Caco-2 (cell line): ENCODE data around the gene LRPPRC. TPM values are rescaled to one million over a fixed set of nuclear protein-coding genes. Genes with fewer than 3 reads are reported as not detected.

Experiments
- BruUV-seq: library from RNA; stranded (reverse); fragments of 400-500 nt; replicated peaks from 2 replicates; lab custom pipeline; 2021; lab: Mats Ljungman, UMichigan
- CTCF ChIA-PET: fragments of 300-600 bp; sonication (Branson Sonifier 250); formaldehyde crosslinking; loops from one replicate; lab custom pipeline; 2022; ENCODE audit warnings: antibody characterized with exemption; lab: Charles Lee
- POLR2A ChIA-PET: fragments of 300-600 bp; sonication (Branson Sonifier 250); formaldehyde crosslinking; loops from one replicate; lab custom pipeline; 2022; ENCODE audit warnings: antibody characterized with exemption; lab: Charles Lee
- DNase-seq, 2 experiments: peaks; one replicate each; pipeline versions ENCODE4 v3.0.0 to v3.0.0-alpha.2; 2020 to 2022
- H3K27me3 ChIP-seq: replicated peaks from 2 replicates; pipeline ENCODE4 v1.6.0; 2011; ENCODE audit warnings: low read length; ENCODE audit not compliant: control insufficient read depth, insufficient read depth
- H3K36me3 ChIP-seq: 2 replicates; pipeline ENCODE4 v1.5.1; 2011; ENCODE audit warnings: low read length; ENCODE audit not compliant: control insufficient read depth, insufficient read depth
- H3K4me1 ChIP-seq: fragments of 250-450 bp; sonication (Bioruptor Pico); 2 replicates; pipeline ENCODE4 v1.5.1; 2020; ENCODE audit warnings: mild to moderate bottlenecking
- H3K4me3 ChIP-seq: 2 replicates; pipeline ENCODE4 v1.5.1; 2011; ENCODE audit warnings: low read depth, mild to moderate bottlenecking, control low read depth, low read length
- H3K9me3 ChIP-seq: fragments of 250-450 bp; sonication (Bioruptor Pico); 2 replicates; pipeline ENCODE4 v1.5.1; 2020; ENCODE audit warnings: mild to moderate bottlenecking, moderate library complexity
- H3K27ac Mint-ChIP-seq: one replicate; pipeline ENCODE4 v1.8.0; 2022; ENCODE audit warnings: mixed read lengths; ENCODE audit not compliant: unreplicated experiment
- H3K27me3 Mint-ChIP-seq: one replicate; pipeline ENCODE4 v1.8.0; 2022; ENCODE audit warnings: mixed read lengths; ENCODE audit not compliant: insufficient read depth, unreplicated experiment
- H3K36me3 Mint-ChIP-seq: one replicate; pipeline ENCODE4 v1.8.0; 2022; ENCODE audit warnings: mild to moderate bottlenecking, mixed read lengths; ENCODE audit not compliant: insufficient read depth, unreplicated experiment
- H3K4me1 Mint-ChIP-seq: one replicate; pipeline ENCODE4 v1.8.0; 2022; ENCODE audit warnings: low read depth, mixed read lengths; ENCODE audit not compliant: unreplicated experiment
- H3K4me3 Mint-ChIP-seq: one replicate; pipeline ENCODE4 v1.8.0; 2022; ENCODE audit warnings: mild to moderate bottlenecking, moderate library complexity, mixed read lengths; ENCODE audit not compliant: unreplicated experiment
- H3K9me3 Mint-ChIP-seq: one replicate; pipeline ENCODE4 v1.8.0; 2022; ENCODE audit warnings: mixed read lengths; ENCODE audit not compliant: unreplicated experiment
- intact Hi-C: fragments of 100-400 bp; cut with micrococcal nuclease; formaldehyde crosslinking; loops from one replicate; pipeline ENCODE4 v1.10.0; 2022; ENCODE audit not compliant: unreplicated experiment
- total RNA-seq: library from RNA; stranded (reverse); gene quantifications from 2 replicates; pipeline ENCODE4 v1.2.3, GENCODE V29; 2022
- TF ChIP-seq, protein P1 (sequence below), 2 experiments: fragments of 200-600 bp in 1 of 2; IDR thresholded peaks; 1 replicate in 1 of 2; 2 replicates in 1 of 2; pipeline versions ENCODE4 v1.5.1 to v1.8.0; 2011 to 2022; ENCODE audit warnings: antibody characterized with exemption in 1 of 2, control low read depth in 1 of 2, inconsistent platforms in 1 of 2, low read depth in 1 of 2, low read length in 1 of 2, mild to moderate bottlenecking in 1 of 2, moderate library complexity in 1 of 2; ENCODE audit not compliant: insufficient read depth in 1 of 2, severe bottlenecking in 1 of 2, unreplicated experiment in 1 of 2

The LRPPRC gene
- total RNA-seq, 1 experiment from 2014 or later, result 242 TPM

DNA sequence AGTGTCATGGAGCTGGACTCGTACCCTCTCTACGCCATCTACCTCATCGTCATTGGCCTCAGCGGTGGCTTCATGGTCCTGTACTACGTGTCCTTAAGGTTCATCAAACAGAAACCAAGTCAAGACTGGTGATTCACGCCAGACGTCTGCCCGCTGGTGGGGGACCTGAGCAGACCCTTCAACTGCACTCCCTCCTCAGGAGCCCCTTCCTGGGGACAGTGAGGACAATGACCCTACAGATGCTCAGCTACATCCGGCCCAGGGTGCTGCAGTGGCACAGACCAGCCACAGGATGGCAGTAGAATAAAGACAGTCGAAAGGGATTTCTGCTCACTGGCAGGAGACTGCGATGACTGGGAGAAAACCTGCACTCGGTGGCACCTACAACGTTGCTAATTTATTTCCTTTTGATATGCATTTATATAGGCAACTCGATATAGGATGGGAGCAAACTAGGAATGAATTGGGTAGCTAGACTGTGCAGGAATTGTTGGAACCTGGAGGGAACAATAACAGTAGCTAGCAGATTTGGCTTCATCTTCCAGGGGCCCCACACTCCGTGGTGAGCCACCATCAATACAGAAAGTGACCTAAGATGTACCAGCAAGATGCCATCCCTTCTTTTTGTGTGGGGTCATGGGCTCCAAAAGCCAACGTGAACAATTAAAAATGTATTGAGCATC is 117.9 kb downstream of the LRPPRC start:
- ChIA-PET POLR2A (no interaction called here), CTCF (interaction anchor here (0.5 to 1.3 kb wide), 7 partner anchors 20 to 1094 kb away, joined by 3 to 4 read pairs (median 3); no protein-coding TSS in a partner anchor)
- peaks cover 24% of the 10 kb centered on the region for H3K36me3 Mint-ChIP-seq
- H3K4me3 ChIP-seq, result no peak overlapping the region
- TF ChIP-seq, protein P1, sequence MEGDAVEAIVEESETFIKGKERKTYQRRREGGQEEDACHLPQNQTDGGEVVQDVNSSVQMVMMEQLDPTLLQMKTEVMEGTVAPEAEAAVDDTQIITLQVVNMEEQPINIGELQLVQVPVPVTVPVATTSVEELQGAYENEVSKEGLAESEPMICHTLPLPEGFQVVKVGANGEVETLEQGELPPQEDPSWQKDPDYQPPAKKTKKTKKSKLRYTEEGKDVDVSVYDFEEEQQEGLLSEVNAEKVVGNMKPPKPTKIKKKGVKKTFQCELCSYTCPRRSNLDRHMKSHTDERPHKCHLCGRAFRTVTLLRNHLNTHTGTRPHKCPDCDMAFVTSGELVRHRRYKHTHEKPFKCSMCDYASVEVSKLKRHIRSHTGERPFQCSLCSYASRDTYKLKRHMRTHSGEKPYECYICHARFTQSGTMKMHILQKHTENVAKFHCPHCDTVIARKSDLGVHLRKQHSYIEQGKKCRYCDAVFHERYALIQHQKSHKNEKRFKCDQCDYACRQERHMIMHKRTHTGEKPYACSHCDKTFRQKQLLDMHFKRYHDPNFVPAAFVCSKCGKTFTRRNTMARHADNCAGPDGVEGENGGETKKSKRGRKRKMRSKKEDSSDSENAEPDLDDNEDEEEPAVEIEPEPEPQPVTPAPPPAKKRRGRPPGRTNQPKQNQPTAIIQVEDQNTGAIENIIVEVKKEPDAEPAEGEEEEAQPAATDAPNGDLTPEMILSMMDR (IDR thresholded peaks at IDR 0.05; ENCODE audit: insufficient read depth in 1 of 2, low read depth in 1 of 2, low read length in 1 of 2, severe bottlenecking in 1 of 2, unreplicated experiment in 1 of 2), result peak; percentile 95 to 96
- no peaks in the 10 kb centered on the region; the same call in 1 of the 2 replicates for H3K4me1 ChIP-seq
- H3K27me3 Mint-ChIP-seq, result peaks cover 3% of the 10 kb centered on the region
- intact Hi-C loops, result loop anchor here (1.0 to 5.0 kb wide), 4 partner anchors 21 to 364 kb away; no protein-coding TSS in a partner anchor
- H3K9me3 ChIP-seq, result no peaks in the 10 kb centered on the region
- H3K27me3 ChIP-seq, result no peaks in the 10 kb centered on the region
- peak; percentile 75 to 83 for DNase-seq
- no peak overlapping the region for H3K27ac Mint-ChIP-seq
- BruUV-seq, result no TSS peak
- no peak overlapping the region for H3K4me3 Mint-ChIP-seq
- no peaks in the 10 kb centered on the region for H3K36me3 ChIP-seq
- H3K4me1 Mint-ChIP-seq, result peaks cover 10% of the 10 kb centered on the region
- no peaks in the 10 kb centered on the region for H3K9me3 Mint-ChIP-seq

DNA sequence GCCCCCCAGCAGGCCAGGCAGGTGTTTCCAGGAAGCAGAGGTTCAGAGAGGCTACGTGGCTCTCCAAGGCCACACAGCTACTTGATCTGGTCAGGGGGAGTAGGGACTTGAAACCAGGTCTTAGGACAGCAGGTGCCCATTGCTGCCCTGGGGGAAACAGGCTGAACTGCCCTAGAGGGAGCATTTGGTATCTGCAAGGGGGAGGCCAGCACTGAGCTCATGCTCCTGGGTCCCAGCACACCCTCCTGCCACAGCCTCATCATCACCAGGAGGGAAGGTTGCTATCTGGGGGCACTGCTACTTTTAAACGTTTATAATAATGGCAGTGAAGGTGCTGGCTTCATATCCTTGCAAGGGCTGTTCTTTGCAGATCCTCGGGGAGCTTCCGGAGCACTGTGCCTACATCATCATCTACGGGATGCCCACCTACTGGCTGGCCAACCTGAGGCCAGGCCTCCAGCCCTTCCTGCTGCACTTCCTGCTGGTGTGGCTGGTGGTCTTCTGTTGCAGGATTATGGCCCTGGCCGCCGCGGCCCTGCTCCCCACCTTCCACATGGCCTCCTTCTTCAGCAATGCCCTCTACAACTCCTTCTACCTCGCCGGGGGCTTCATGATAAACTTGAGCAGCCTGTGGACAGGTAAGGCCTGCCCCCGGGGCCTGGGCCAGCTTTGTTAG is 120.9 kb downstream of the LRPPRC start:
- peaks cover 9% of the 10 kb centered on the region for H3K36me3 Mint-ChIP-seq
- Histone ChIP-seq H3K9me3 (no peaks in the 10 kb centered on the region), H3K4me1 (no peaks in the 10 kb centered on the region), H3K36me3 (no peaks in the 10 kb centered on the region), H3K27me3 (no peaks in the 10 kb centered on the region; the same call in 1 of the 2 replicates), H3K4me3 (no peak overlapping the region)
- no peaks in the 10 kb centered on the region for H3K9me3 Mint-ChIP-seq
- H3K27me3 Mint-ChIP-seq, result peaks cover 3% of the 10 kb centered on the region
- DNase-seq, result no peak
- CTCF ChIA-PET, result interaction anchor here (0.7 kb wide), 1 partner anchor 270 kb away, joined by 3 read pairs; no protein-coding TSS in a partner anchor
- intact Hi-C loops, result loop anchor here (5.0 kb wide), 1 partner anchor 367 kb away; no protein-coding TSS in a partner anchor
- no peaks in the 10 kb centered on the region for H3K4me1 Mint-ChIP-seq
- H3K4me3 Mint-ChIP-seq, result no peak overlapping the region
- no peak overlapping the region for H3K27ac Mint-ChIP-seq
- TF ChIP-seq, protein P1 (IDR thresholded peaks at IDR 0.05; ENCODE audit: insufficient read depth in 1 of 2, low read depth in 1 of 2, low read length in 1 of 2, severe bottlenecking in 1 of 2, unreplicated experiment in 1 of 2), result no peak
- POLR2A ChIA-PET, result no interaction called here
- no TSS peak for BruUV-seq

DNA sequence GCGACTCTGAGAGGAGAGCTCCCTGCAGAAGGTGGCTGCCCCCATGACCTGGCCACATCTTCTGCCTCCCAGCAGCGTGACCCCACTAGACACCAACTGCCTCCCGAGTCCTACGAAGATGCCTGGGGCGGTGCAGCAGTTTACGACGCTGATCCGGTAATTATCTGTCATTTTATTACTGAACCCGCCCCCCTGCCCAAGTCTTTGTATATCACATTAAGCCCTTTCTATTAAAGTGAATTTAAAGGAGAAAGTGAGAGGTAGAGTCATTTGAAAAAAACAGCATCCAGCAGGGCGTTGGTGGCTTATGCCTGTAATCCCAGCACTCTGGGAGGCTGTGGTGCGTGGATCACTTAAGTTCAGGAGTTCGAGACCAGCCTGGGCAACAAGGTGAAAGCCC is 123.6 kb downstream of the LRPPRC start:
- Histone ChIP-seq H3K9me3 (no peaks in the 10 kb centered on the region), H3K4me3 (no peak overlapping the region), H3K4me1 (no peaks in the 10 kb centered on the region), H3K27me3 (no peaks in the 10 kb centered on the region; the same call in 1 of the 2 replicates), H3K36me3 (no peaks in the 10 kb centered on the region)
- Mint-ChIP-seq H3K36me3 (peaks cover 4% of the 10 kb centered on the region), H3K27ac (no peak overlapping the region), H3K4me3 (no peak overlapping the region), H3K27me3 (peaks cover 16% of the 10 kb centered on the region), H3K9me3 (no peaks in the 10 kb centered on the region), H3K4me1 (no peaks in the 10 kb centered on the region)
- TF ChIP-seq, protein P1 (IDR thresholded peaks at IDR 0.05; ENCODE audit: insufficient read depth in 1 of 2, low read depth in 1 of 2, low read length in 1 of 2, severe bottlenecking in 1 of 2, unreplicated experiment in 1 of 2), result no peak
- CTCF ChIA-PET, result no interaction called here
- DNase-seq, result no peak
- no TSS peak for BruUV-seq
- POLR2A ChIA-PET, result no interaction called here
- intact Hi-C loops, result no loop called here
